ENCODE measurements around the gene NACAD.

Gene NACAD

GRCh38 chr7:45055016-45055415 is 33.8 kb downstream of the NACAD start:
- Histone ChIP-seq H3K4me3 (ENCODE audit: low read depth, low read length) (no peak overlapping the region), H3K27ac (no peak overlapping the region), H3K9me3 (ENCODE audit: severe bottlenecking) (no peaks in the 10 kb centered on the region), H3K36me3 (no peaks in the 10 kb centered on the region), H3K27me3 (ENCODE audit: insufficient read depth, low read depth, severe bottlenecking) (no peaks in the 10 kb centered on the region)
- TF ChIP-seq CTCF (IDR thresholded peaks at IDR 0.05; ENCODE audit: low read depth, low read length) = no peak
- DNase-seq = no peak

GRCh38 chr7:45054442-45054841 is 34.3 kb downstream of the NACAD start:
- no peak overlapping the region for H3K4me3 ChIP-seq (ENCODE audit: low read depth, low read length)
- no peaks in the 10 kb centered on the region for H3K9me3 ChIP-seq (ENCODE audit: severe bottlenecking)
- DNase-seq = no peak
- H3K27ac ChIP-seq = no peak overlapping the region
- H3K36me3 ChIP-seq = no peaks in the 10 kb centered on the region
- no peak for TF ChIP-seq CTCF (IDR thresholded peaks at IDR 0.05; ENCODE audit: low read depth, low read length)
- no peaks in the 10 kb centered on the region for H3K27me3 ChIP-seq (ENCODE audit: insufficient read depth, low read depth, severe bottlenecking)

- TF ChIP-seq CTCF (IDR thresholded peaks at IDR 0.05; ENCODE audit: low read depth, low read length) = no peak
- DNase-seq = no peak
- H3K27me3 ChIP-seq (ENCODE audit: insufficient read depth, low read depth, severe bottlenecking) = no peaks in the 10 kb centered on the region
- no peak overlapping the region for H3K27ac ChIP-seq
- no peak overlapping the region for H3K4me3 ChIP-seq (ENCODE audit: low read depth, low read length)
- H3K9me3 ChIP-seq (ENCODE audit: severe bottlenecking) = no peaks in the 10 kb centered on the region
- H3K36me3 ChIP-seq = no peaks in the 10 kb centered on the region
Observed at GRCh38 chr7:45053941-45054340, 34.8 kb downstream of the NACAD start.

- Histone ChIP-seq H3K9me3 (ENCODE audit: severe bottlenecking) (no peaks in the 10 kb centered on the region), H3K27ac (no peak overlapping the region), H3K4me3 (ENCODE audit: low read depth, low read length) (no peak overlapping the region), H3K27me3 (ENCODE audit: insufficient read depth, low read depth, severe bottlenecking) (no peaks in the 10 kb centered on the region), H3K36me3 (no peaks in the 10 kb centered on the region)
- no peak for TF ChIP-seq CTCF (IDR thresholded peaks at IDR 0.05; ENCODE audit: low read depth, low read length)
- DNase-seq = no peak
Observed at GRCh38 chr7:45053401-45053800, 35.4 kb downstream of the NACAD start.

- Histone ChIP-seq H3K9me3 (ENCODE audit: severe bottlenecking) (no peaks in the 10 kb centered on the region), H3K4me3 (ENCODE audit: low read depth, low read length) (no peak overlapping the region), H3K27ac (no peak overlapping the region), H3K27me3 (ENCODE audit: insufficient read depth, low read depth, severe bottlenecking) (no peaks in the 10 kb centered on the region), H3K36me3 (no peaks in the 10 kb centered on the region)
- no peak for DNase-seq
- TF ChIP-seq CTCF (IDR thresholded peaks at IDR 0.05; ENCODE audit: low read depth, low read length) = no peak
Observed at GRCh38 chr7:45052011-45052410, 36.8 kb downstream of the NACAD start.

- Histone ChIP-seq H3K9me3 (ENCODE audit: severe bottlenecking) (no peaks in the 10 kb centered on the region), H3K4me3 (ENCODE audit: low read depth, low read length) (no peak overlapping the region), H3K36me3 (no peaks in the 10 kb centered on the region), H3K27ac (no peak overlapping the region), H3K27me3 (ENCODE audit: insufficient read depth, low read depth, severe bottlenecking) (no peaks in the 10 kb centered on the region)
- TF ChIP-seq CTCF (IDR thresholded peaks at IDR 0.05; ENCODE audit: low read depth, low read length) = no peak
- DNase-seq = no peak
Observed at GRCh38 chr7:45050198-45050597, 38.6 kb downstream of the NACAD start.
